ENCODE results near the gene KRTAP4-8.

DNA sequence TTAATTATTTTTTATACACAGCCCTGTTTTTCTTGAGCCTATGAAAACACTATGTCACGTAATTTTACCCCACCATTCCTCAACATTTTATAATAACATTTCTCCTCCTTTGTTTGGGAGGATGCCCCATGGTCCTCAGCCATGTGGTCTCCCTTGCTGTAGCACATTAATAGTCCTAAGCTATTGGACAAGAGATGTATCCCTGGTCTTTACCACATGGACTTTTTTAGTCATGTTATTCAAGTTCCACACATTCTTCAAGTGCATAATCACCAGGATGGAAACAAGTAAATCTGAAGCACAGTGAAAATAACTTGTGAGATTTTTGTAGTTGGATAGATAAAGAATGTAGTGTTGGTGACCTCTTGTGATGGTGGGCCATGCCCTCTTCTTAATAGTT lies 36.0 kb downstream of the KRTAP4-8 start:
- TF ChIP-seq, protein P1, sequence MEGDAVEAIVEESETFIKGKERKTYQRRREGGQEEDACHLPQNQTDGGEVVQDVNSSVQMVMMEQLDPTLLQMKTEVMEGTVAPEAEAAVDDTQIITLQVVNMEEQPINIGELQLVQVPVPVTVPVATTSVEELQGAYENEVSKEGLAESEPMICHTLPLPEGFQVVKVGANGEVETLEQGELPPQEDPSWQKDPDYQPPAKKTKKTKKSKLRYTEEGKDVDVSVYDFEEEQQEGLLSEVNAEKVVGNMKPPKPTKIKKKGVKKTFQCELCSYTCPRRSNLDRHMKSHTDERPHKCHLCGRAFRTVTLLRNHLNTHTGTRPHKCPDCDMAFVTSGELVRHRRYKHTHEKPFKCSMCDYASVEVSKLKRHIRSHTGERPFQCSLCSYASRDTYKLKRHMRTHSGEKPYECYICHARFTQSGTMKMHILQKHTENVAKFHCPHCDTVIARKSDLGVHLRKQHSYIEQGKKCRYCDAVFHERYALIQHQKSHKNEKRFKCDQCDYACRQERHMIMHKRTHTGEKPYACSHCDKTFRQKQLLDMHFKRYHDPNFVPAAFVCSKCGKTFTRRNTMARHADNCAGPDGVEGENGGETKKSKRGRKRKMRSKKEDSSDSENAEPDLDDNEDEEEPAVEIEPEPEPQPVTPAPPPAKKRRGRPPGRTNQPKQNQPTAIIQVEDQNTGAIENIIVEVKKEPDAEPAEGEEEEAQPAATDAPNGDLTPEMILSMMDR (IDR thresholded peaks at IDR 0.05) = no peak
- TF ChIP-seq POLR2A (IDR thresholded peaks at IDR 0.05) = no peak
